ENCODE results near the gene AMACR. TPM values are rescaled to one million over a fixed set of nuclear protein-coding genes. Genes with fewer than 3 reads are reported as not detected.

AMACR gene
- total and polyA plus RNA-seq, 9 of the 15 experiments (the other 6 are each of a cell fraction or from before 2014, with no cell fraction given): 0.72 to 4.6 (median 4.0) TPM

DNA sequence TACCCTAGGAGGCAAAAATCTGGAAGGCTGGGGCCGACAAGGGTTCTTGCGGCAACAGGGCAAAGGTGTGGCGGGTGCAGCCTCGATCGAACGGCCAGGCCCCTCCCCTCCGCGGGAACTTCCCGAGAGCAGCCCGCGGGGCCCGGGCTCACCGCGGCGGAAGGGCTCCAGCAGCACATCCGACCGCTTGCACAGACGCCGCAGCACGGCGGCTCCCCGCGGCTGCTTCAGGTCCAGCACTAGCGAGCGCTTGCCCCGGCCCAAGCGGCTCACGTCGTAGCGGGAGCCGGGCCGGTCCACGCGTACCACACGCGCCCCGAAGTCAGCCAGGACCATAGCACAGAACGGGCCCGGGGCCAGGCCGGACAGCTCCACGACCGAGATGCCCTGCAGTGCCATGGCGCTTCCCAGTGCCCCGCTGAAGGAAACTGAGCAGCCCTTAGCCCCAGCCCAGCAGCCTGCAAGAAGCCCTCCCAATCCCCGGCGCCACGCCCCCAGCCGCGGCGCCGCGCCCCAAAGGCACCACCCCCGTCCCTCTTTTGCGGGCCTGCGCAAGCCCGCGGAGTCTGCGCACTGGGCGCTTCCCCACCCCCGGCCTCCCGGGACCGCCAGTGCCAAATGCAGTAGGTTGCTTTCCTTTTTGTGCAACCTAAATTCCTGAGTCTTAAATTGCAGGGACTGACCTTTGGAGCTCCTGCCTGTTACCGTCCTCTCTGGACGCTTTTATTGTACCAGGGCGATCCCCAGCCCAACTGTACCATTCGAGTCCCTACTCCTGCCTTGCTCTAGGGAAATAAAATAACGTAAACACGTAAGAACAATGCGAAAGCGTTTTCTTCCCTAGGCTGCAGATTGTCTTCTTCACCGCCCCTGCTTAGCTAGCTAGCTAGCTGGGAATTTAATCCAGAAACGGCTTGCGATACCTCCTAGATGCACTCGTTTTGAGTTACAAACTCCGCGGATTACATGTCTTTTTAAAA, at the start of gene AMACR (continued):
- TF ChIP-seq TGIF2 (CRISPR knock-in tag; IDR thresholded peaks at IDR 0.05): peak; percentile 95; the same call in 1 of the 2 replicates
- TF ChIP-seq CBX2 (IDR thresholded peaks at IDR 0.05; ENCODE audit: insufficient read depth, low read length, poor library complexity, severe bottlenecking): no peak
- no peak for TF ChIP-seq ZNF224 (CRISPR knock-in tag; IDR thresholded peaks at IDR 0.05)
- TF ChIP-seq NCOA4 (IDR thresholded peaks at IDR 0.05; ENCODE audit: partially characterized antibody): no peak
- TF ChIP-seq, protein P1, sequence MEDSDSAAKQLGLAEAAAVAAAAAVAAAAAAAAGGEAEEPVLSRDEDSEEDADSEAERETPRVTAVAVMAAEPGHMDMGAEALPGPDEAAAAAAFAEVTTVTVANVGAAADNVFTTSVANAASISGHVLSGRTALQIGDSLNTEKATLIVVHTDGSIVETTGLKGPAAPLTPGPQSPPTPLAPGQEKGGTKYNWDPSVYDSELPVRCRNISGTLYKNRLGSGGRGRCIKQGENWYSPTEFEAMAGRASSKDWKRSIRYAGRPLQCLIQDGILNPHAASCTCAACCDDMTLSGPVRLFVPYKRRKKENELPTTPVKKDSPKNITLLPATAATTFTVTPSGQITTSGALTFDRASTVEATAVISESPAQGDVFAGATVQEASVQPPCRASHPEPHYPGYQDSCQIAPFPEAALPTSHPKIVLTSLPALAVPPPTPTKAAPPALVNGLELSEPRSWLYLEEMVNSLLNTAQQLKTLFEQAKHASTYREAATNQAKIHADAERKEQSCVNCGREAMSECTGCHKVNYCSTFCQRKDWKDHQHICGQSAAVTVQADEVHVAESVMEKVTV (CRISPR knock-in tag; IDR thresholded peaks at IDR 0.05): no peak; the same call in 1 of the 2 replicates
- TF ChIP-seq SETDB1 (IDR thresholded peaks at IDR 0.05; ENCODE audit: low read length): no peak
- TF ChIP-seq, protein P2, sequence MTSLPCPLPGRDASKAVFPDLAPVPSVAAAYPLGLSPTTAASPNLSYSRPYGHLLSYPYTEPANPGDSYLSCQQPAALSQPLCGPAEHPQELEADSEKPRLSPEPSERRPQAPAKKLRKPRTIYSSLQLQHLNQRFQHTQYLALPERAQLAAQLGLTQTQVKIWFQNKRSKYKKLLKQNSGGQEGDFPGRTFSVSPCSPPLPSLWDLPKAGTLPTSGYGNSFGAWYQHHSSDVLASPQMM (CRISPR knock-in tag; IDR thresholded peaks at IDR 0.05): no peak
- TF ChIP-seq XRCC3 (IDR thresholded peaks at IDR 0.05): no peak
- no peak for TF ChIP-seq SMARCA4 (IDR thresholded peaks at IDR 0.05)
- TF ChIP-seq, protein P3, sequence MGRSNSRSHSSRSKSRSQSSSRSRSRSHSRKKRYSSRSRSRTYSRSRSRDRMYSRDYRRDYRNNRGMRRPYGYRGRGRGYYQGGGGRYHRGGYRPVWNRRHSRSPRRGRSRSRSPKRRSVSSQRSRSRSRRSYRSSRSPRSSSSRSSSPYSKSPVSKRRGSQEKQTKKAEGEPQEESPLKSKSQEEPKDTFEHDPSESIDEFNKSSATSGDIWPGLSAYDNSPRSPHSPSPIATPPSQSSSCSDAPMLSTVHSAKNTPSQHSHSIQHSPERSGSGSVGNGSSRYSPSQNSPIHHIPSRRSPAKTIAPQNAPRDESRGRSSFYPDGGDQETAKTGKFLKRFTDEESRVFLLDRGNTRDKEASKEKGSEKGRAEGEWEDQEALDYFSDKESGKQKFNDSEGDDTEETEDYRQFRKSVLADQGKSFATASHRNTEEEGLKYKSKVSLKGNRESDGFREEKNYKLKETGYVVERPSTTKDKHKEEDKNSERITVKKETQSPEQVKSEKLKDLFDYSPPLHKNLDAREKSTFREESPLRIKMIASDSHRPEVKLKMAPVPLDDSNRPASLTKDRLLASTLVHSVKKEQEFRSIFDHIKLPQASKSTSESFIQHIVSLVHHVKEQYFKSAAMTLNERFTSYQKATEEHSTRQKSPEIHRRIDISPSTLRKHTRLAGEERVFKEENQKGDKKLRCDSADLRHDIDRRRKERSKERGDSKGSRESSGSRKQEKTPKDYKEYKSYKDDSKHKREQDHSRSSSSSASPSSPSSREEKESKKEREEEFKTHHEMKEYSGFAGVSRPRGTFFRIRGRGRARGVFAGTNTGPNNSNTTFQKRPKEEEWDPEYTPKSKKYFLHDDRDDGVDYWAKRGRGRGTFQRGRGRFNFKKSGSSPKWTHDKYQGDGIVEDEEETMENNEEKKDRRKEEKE (IDR thresholded peaks at IDR 0.05; ENCODE audit: borderline replicate concordance in 1 of 2, control insufficient read depth in 1 of 2, low read depth in 2 of 2, low read length in 1 of 2): no peak
- no peak for TF ChIP-seq DPF2 (IDR thresholded peaks at IDR 0.05)
- TF ChIP-seq, protein P4, sequence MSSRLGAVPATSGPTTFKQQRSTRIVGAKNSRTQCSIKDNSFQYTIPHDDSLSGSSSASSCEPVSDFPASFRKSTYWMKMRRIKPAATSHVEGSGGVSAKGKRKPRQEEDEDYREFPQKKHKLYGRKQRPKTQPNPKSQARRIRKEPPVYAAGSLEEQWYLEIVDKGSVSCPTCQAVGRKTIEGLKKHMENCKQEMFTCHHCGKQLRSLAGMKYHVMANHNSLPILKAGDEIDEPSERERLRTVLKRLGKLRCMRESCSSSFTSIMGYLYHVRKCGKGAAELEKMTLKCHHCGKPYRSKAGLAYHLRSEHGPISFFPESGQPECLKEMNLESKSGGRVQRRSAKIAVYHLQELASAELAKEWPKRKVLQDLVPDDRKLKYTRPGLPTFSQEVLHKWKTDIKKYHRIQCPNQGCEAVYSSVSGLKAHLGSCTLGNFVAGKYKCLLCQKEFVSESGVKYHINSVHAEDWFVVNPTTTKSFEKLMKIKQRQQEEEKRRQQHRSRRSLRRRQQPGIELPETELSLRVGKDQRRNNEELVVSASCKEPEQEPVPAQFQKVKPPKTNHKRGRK (tag; IDR thresholded peaks at IDR 0.05): no peak
- TF ChIP-seq, protein P5, sequence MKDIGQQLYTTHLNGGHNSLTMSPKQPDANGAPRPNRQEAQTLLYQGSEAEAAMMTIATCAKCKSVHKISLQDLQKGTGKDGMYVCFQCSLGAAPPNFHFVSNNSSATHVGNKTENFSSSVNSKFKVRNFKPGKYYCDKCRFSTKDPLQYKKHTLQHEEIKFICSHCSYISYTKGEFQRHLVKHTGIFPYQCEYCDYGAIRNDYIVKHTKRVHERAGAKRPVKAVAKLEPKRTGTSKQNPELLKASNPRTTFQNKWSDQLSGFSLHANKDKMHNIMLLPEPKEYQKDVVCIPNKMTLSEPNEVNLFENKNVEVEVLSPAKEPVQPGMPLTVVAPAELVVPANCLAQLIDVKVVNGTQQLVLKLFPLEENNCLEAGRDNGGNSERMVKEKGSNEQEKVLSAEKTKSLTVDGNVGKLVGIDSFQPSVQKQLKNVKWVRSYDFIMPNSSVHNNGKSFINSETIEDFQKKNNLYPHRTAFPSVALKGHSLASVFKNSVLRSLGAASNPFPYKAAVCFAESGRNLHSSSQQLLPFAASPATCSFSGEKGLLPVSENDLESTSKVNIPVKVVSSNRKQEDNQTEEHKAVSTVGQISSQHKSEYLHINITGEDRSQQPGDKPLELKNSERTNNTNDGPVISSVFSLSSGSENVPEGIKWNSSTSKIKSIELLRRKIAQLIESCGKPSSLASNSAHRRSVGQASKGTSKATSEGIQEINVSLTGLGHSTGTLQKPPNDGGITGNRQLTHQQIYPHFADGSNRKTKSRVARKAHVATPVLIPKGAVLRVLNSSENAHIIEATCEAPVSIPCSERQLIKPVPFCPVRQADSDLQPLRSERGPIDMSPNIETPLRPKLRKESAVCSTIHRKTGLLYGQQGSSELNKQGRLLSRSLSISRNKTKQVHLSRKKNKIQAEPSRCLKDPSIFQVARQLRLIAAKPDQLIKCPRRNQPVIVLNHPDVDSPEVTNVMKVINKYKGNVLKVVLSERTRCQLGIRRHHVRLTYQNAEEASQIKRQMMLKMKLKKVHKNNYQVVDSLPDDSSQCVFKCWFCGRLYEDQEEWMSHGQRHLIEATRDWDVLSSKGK (CRISPR knock-in tag; IDR thresholded peaks at IDR 0.05): no peak

Measured in K562 (cell line).